K562 (cell line): ENCODE results near the gene PRODH2. TPM values are rescaled to one million over a fixed set of nuclear protein-coding genes. Genes with fewer than 3 reads are reported as not detected.

Experiments
- ARID2 ChIP-seq: fragments of 450-650 bp; IDR thresholded peaks from 2 replicates; pipeline ENCODE4 v1.6.1; 2017; ENCODE audit warnings: antibody characterized with exemption, mild to moderate bottlenecking
- ASH1L ChIP-seq: fragments of 450-650 bp; IDR thresholded peaks from 2 replicates; pipeline ENCODE4 v1.6.1; 2018; ENCODE audit warnings: borderline replicate concordance, mild to moderate bottlenecking, low read depth; ENCODE audit not compliant: partially characterized antibody
- BHLHE40 ChIP-seq: IDR thresholded peaks from 2 replicates; pipeline ENCODE4 v1.6.1; 2011; ENCODE audit warnings: low read length, improper control_type of control experiment
- E2F6 ChIP-seq, 2 experiments: IDR thresholded peaks; 2 replicates each; pipeline ENCODE4 v1.6.1; 2011; ENCODE audit warnings: borderline replicate concordance in 1 of 2, control low read depth in 1 of 2, low read depth in 1 of 2, low read length in 1 of 2, mild to moderate bottlenecking in 1 of 2, mixed read lengths in 1 of 2, moderate library complexity in 1 of 2; ENCODE audit not compliant: insufficient read depth in 1 of 2, insufficient read length in 1 of 2, poor library complexity in 1 of 2, severe bottlenecking in 1 of 2; ENCODE audit errors: extremely low read depth in 1 of 2
- HDAC1 ChIP-seq, 2 experiments: fragments of 450-650 bp; IDR thresholded peaks; 2 replicates each; pipeline ENCODE4 v1.6.1; 2016 to 2017; ENCODE audit warnings: inconsistent platforms in 1 of 2, mild to moderate bottlenecking in 1 of 2, moderate library complexity in 1 of 2
- HMGN3 ChIP-seq: IDR thresholded peaks from 2 replicates; pipeline ENCODE4 v1.6.1; 2011; ENCODE audit warnings: borderline replicate concordance, low read depth, mild to moderate bottlenecking, mixed read lengths, low read length; ENCODE audit not compliant: insufficient read length; ENCODE audit errors: extremely low read depth
- MECOM ChIP-seq: fragments of 250-450 bp; sonication (Bioruptor Pico); IDR thresholded peaks from 2 replicates; pipeline ENCODE4 v1.8.0; 2022; ENCODE audit warnings: inconsistent platforms
- NBN ChIP-seq: fragments of 450-650 bp; IDR thresholded peaks from 2 replicates; pipeline ENCODE4 v1.6.1; 2016; ENCODE audit warnings: low read depth, mild to moderate bottlenecking
- NONO ChIP-seq, 2 experiments: fragments of 200-400 bp in 1 of 2; fragments of 450-650 bp in 1 of 2; formaldehyde crosslinking in 1 of 2; IDR thresholded peaks; 2 replicates each; pipeline ENCODE4 v1.6.1; 2017; ENCODE audit warnings: low read depth in 2 of 2, mild to moderate bottlenecking in 2 of 2, moderate library complexity in 2 of 2, low read length in 1 of 2
- NR2C1 ChIP-seq, 2 experiments: fragments of 450-650 bp; IDR thresholded peaks; 2 replicates each; pipeline ENCODE4 v1.6.1; 2017; ENCODE audit warnings: mild to moderate bottlenecking in 2 of 2, antibody characterized with exemption in 1 of 2, inconsistent platforms in 1 of 2, missing compliant biosample characterization in 1 of 2, missing genetic modification characterization in 1 of 2
- PCBP1 ChIP-seq: fragments of 200-400 bp; formaldehyde crosslinking; IDR thresholded peaks from 2 replicates; pipeline ENCODE4 v1.6.1; 2018; ENCODE audit warnings: mild to moderate bottlenecking, low read depth, low read length; ENCODE audit not compliant: poor library complexity, severe bottlenecking
- RB1 ChIP-seq: fragments of 450-650 bp; IDR thresholded peaks from 2 replicates; pipeline ENCODE4 v1.6.1; 2017; ENCODE audit warnings: low read depth, mild to moderate bottlenecking
- RBM17 ChIP-seq: fragments of 200-400 bp; formaldehyde crosslinking; IDR thresholded peaks from 2 replicates; pipeline ENCODE4 v1.6.1; 2017; ENCODE audit warnings: low read depth, mild to moderate bottlenecking, low read length, borderline replicate concordance
- RFX5 ChIP-seq: IDR thresholded peaks from 2 replicates; pipeline ENCODE4 v1.6.1; 2011; ENCODE audit warnings: low read depth, mild to moderate bottlenecking, improper control_type of control experiment, low read length
- TAF15 ChIP-seq: fragments of 200-400 bp; formaldehyde crosslinking; IDR thresholded peaks from 2 replicates; pipeline ENCODE4 v1.6.1; 2017; ENCODE audit warnings: mild to moderate bottlenecking, low read depth, low read length, moderate library complexity
- TCF7 ChIP-seq: sonication (generic); IDR thresholded peaks from 2 replicates; pipeline ENCODE4 v1.6.1; 2016; ENCODE audit warnings: antibody characterized with exemption, borderline replicate concordance
- TFE3 ChIP-seq: fragments of 450-650 bp; formaldehyde crosslinking; IDR thresholded peaks from 2 replicates; pipeline ENCODE4 v1.4.0; 2020; ENCODE audit warnings: mild to moderate bottlenecking, mixed read lengths
- XRCC4 ChIP-seq: IDR thresholded peaks from one replicate; pipeline ENCODE4 v1.6.1; 2011; ENCODE audit not compliant: insufficient read depth, insufficient read length; ENCODE audit errors: extremely low read depth
- ZBTB7A ChIP-seq: IDR thresholded peaks from 2 replicates; pipeline ENCODE4 v1.6.1; 2011; ENCODE audit warnings: low read depth, mild to moderate bottlenecking, low read length, moderate library complexity, borderline replicate concordance; ENCODE audit not compliant: control insufficient read depth
- ZEB2 ChIP-seq: fragments of 450-650 bp; IDR thresholded peaks from 2 replicates; pipeline ENCODE4 v1.6.1; 2016
- ZNF12 ChIP-seq: sonication (generic); formaldehyde crosslinking; IDR thresholded peaks from 2 replicates; pipeline ENCODE4 v1.4.0; 2020; ENCODE audit warnings: mild to moderate bottlenecking, missing genetic modification reagents
- ZNF408 ChIP-seq: fragments of 250-450 bp; sonication (Bioruptor Pico); IDR thresholded peaks from 2 replicates; pipeline ENCODE4 v1.4.0; 2020; ENCODE audit warnings: low read depth, mild to moderate bottlenecking, moderate library complexity
- ZNF561 ChIP-seq: fragments of 450-650 bp; formaldehyde crosslinking; conservative IDR thresholded peaks from 2 replicates; pipeline ENCODE4 v1.4.0; 2020; ENCODE audit warnings: mild to moderate bottlenecking, moderate library complexity
- ZNF75A ChIP-seq: fragments of 450-650 bp; formaldehyde crosslinking; IDR thresholded peaks from 2 replicates; pipeline ENCODE4 v1.4.0; 2020; ENCODE audit warnings: mild to moderate bottlenecking
- polyA plus RNA-seq, 8 experiments: library from polyadenylated mRNA; depleted of rRNA in 4 of 8; stranded (reverse) in 5 of 8; unstranded in 3 of 8; fragments of >200 nt; fragmentation: Nextera tagmentation in 2 of 8; fragmentation: Illumina TruSeq in 1 of 8; extraction: Ambion mirVana in 2 of 8; extraction: Trizol in 1 of 8; gene quantifications; 2 replicates each; pipeline versions ENCODE4 v1.2.1 to v1.2.3, GENCODE V29; 2011 to 2014; ENCODE audit warnings: inconsistent platforms in 1 of 8, missing spikeins in 1 of 8
- total RNA-seq, 7 experiments: library from RNA; depleted of rRNA in 6 of 7; stranded (reverse); fragments of >200 nt in 6 of 7; fragmentation: Illumina TruSeq in 2 of 7; extraction: Trizol in 2 of 7; gene quantifications; 2 replicates each; pipeline versions ENCODE4 v1.2.1 to v1.2.3, GENCODE V29; 2011 to 2021; ENCODE audit warnings: low replicate concordance in 1 of 7

Gene PRODH2
- total and polyA plus RNA-seq, 9 of the 15 experiments (the other 6 are each of a cell fraction or from before 2014, with no cell fraction given), result not detected

GRCh38 chr19:35775298-35776101 is 37.1 kb downstream of the PRODH2 start, which contains the start of gene ARHGAP33 (continued):
- TF ChIP-seq ZNF12 (CRISPR knock-in tag) (no peak), HDAC1 (IDR thresholded peaks at IDR 0.05) (no peak), ZNF75A (CRISPR knock-in tag) (no peak), PCBP1 (no peak), NR2C1 (IDR thresholded peaks at IDR 0.05) (no peak), NR2C1 (tag; IDR thresholded peaks at IDR 0.05) (no peak), NBN (no peak), RFX5 (no peak), ARID2 (no peak), NONO (IDR thresholded peaks at IDR 0.05; ENCODE audit: low read depth in 2 of 2, low read length in 1 of 2) (0 out of 4 replicates have a peak, but pooled peaks of 1 of the 2 experiments have one; percentile 41), BHLHE40 (no peak; the same call in 1 of the 2 replicates), E2F6 (IDR thresholded peaks at IDR 0.05; ENCODE audit: borderline replicate concordance in 1 of 2, extremely low read depth in 1 of 2, insufficient read depth in 1 of 2, insufficient read length in 1 of 2, low read depth in 1 of 2, low read length in 1 of 2, poor library complexity in 1 of 2, severe bottlenecking in 1 of 2) (peak in 1 of 2 experiments; percentile 73), ZNF408 (CRISPR knock-in tag) (no peak), ZNF561 (CRISPR knock-in tag) (no peak), TAF15 (no peak), RB1 (peak; percentile 93), RBM17 (no peak), XRCC4 (no peak), TFE3 (CRISPR knock-in tag) (no peak), ZEB2 (no peak), MECOM (peak; percentile 95), HMGN3 (peak; percentile 94), TCF7 (no peak), ASH1L (no peak), ZBTB7A (peak; percentile 78)
